AG04450 (cell line): ENCODE measurements around the gene METTL8. TPM values are rescaled to one million over a fixed set of nuclear protein-coding genes. Genes with fewer than 3 reads are reported as not detected.

ENCODE experiments used
- CTCF ChIA-PET: fragments of 300-600, 350-600 bp; formaldehyde crosslinking; extraction: SDS; loops from one replicate; lab custom pipeline; 2022; ENCODE audit warnings: antibody characterized with exemption, inconsistent platforms; lab: Charles Lee
- POLR2A ChIA-PET: fragments of 350-600 bp; formaldehyde crosslinking; extraction: SDS; loops from one replicate; lab custom pipeline; 2021; ENCODE audit warnings: antibody characterized with exemption, inconsistent platforms; lab: Yijun Ruan, JAX
- DNase-seq: peaks from one replicate; pipeline ENCODE4 v3.0.0-alpha.2; 2011; ENCODE audit warnings: low read depth, low spot score
- H3K27ac ChIP-seq: one replicate; pipeline ENCODE4 v1.5.1; 2012; ENCODE audit warnings: low read depth, low read length, control low read depth
- H3K27me3 ChIP-seq: one replicate; pipeline ENCODE4 v1.6.0; 2012; ENCODE audit warnings: low read length; ENCODE audit not compliant: control insufficient read depth, insufficient read depth
- H3K4me3 ChIP-seq: 2 replicates; pipeline ENCODE4 v1.5.1; 2011; ENCODE audit warnings: mild to moderate bottlenecking, low read depth, low read length, control low read depth
- H3K9me3 ChIP-seq: 2 replicates; pipeline ENCODE4 v1.5.1; 2012; ENCODE audit warnings: low read length; ENCODE audit not compliant: control insufficient read depth, insufficient read depth
- polyA plus RNA-seq: library from polyadenylated mRNA; depleted of rRNA; stranded (reverse); fragments of >200 nt; gene quantifications from 2 replicates; pipeline ENCODE4 v1.2.3, GENCODE V29; 2011
- TF ChIP-seq, protein P1 (sequence below): IDR thresholded peaks from 2 replicates; pipeline ENCODE4 v1.5.1; 2011; ENCODE audit warnings: low read depth, low read length, control low read depth, inconsistent platforms

The METTL8 gene
- polyA plus RNA-seq, 1 experiment, result 25.9 TPM

DNA sequence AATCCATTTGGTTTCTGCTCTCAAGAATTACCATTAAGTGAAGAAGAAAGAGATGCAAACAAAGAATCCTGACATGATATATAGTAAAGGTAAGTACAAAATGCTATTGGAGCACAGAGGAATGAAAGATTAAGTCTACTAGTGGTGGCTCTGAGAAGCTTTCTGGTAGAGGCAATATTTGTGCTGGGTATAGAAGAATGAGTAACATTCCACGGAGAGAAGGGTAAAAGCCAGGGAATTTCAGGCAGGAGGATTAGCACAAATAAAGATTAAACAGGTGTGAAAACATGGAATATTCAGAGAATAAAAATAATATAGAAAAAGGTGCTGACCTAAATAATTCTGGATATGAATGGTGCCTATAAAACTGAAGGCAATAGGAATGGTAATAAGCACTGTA, 31.8 kb downstream of the METTL8 start:
- H3K27ac ChIP-seq, result no peak overlapping the region
- H3K27me3 ChIP-seq, result no peaks in the 10 kb centered on the region
- no peaks in the 10 kb centered on the region for H3K9me3 ChIP-seq
- no peak for DNase-seq
- TF ChIP-seq, protein P1, sequence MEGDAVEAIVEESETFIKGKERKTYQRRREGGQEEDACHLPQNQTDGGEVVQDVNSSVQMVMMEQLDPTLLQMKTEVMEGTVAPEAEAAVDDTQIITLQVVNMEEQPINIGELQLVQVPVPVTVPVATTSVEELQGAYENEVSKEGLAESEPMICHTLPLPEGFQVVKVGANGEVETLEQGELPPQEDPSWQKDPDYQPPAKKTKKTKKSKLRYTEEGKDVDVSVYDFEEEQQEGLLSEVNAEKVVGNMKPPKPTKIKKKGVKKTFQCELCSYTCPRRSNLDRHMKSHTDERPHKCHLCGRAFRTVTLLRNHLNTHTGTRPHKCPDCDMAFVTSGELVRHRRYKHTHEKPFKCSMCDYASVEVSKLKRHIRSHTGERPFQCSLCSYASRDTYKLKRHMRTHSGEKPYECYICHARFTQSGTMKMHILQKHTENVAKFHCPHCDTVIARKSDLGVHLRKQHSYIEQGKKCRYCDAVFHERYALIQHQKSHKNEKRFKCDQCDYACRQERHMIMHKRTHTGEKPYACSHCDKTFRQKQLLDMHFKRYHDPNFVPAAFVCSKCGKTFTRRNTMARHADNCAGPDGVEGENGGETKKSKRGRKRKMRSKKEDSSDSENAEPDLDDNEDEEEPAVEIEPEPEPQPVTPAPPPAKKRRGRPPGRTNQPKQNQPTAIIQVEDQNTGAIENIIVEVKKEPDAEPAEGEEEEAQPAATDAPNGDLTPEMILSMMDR, result no peak
- ChIA-PET POLR2A (no interaction called here), CTCF (no interaction called here)
- H3K4me3 ChIP-seq, result no peak overlapping the region

DNA sequence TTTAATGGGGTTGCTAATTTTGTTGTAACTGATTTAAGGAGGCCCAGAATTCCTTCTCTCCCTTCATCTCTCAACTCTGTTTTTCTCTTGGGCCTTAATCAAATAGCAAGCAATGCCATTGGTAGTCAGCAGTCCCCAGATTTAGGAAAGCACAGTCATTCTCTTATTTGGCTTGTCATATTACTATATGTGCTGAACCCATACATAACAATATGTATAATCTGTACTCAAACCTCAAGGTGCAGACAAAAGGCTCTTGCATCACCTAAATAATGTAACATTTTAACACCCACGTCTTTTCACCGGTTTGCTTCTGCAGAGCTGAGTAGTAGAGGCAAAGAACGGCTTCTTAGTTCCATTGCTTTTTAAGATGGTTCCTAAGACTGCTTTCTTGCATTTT, 33.4 kb downstream of the METTL8 start:
- no peaks in the 10 kb centered on the region for H3K27me3 ChIP-seq
- POLR2A ChIA-PET, result no interaction called here
- TF ChIP-seq, protein P1, result no peak

GRCh38 chr2:171399292-171399691, 34.5 kb downstream of the METTL8 start:
- ChIA-PET CTCF (interaction anchor here (1.0 to 2.2 kb wide), 2 partner anchors 10 to 17 kb away, joined by 5 read pairs; no protein-coding TSS in a partner anchor), POLR2A (no interaction called here)
- H3K4me3 ChIP-seq, result no peak overlapping the region
- H3K27me3 ChIP-seq, result no peaks in the 10 kb centered on the region
- DNase-seq, result no peak
- no peaks in the 10 kb centered on the region for H3K9me3 ChIP-seq
- TF ChIP-seq, protein P1, result no peak
- H3K27ac ChIP-seq, result no peak overlapping the region

More for the DNA sequence above, 33.4 kb downstream of the METTL8 start:
- Histone ChIP-seq H3K4me3 (no peak overlapping the region), H3K9me3 (no peaks in the 10 kb centered on the region), H3K27ac (no peak overlapping the region)
- CTCF ChIA-PET, result interaction anchor here (2.2 kb wide), 1 partner anchor 16 kb away, joined by 5 read pairs; no protein-coding TSS in a partner anchor
- DNase-seq, result no peak

GRCh38 chr2:171394164-171394740, 39.5 kb downstream of the METTL8 start:
- ChIA-PET CTCF (no interaction called here), POLR2A (no interaction called here)
- H3K4me3 ChIP-seq, result no peak overlapping the region
- no peak overlapping the region for H3K27ac ChIP-seq
- TF ChIP-seq, protein P1, result no peak
- no peaks in the 10 kb centered on the region for H3K9me3 ChIP-seq
- H3K27me3 ChIP-seq, result no peaks in the 10 kb centered on the region
- DNase-seq, result no peak

DNA sequence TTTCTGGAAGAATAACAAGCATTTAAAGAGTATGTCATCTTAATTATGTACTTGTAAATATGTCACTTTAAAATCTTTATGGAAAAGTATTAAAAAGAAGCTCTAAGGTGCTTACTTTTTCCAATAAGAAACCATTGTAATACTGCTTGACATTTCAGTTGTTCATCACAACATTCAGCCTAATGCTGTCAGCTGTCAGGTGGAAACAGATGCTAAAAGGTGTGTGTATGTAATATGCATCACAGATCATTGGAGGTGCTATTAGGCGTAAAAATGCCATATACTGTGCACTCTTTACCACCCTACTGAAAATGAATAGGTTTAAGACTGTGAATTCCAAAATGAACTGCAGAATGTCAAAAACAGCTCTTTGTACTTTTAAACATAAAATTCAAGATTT, 40.3 kb downstream of the METTL8 start:
- TF ChIP-seq, protein P1, result no peak
- DNase-seq, result no peak
- Histone ChIP-seq H3K27ac (no peak overlapping the region), H3K9me3 (no peaks in the 10 kb centered on the region), H3K27me3 (no peaks in the 10 kb centered on the region), H3K4me3 (no peak overlapping the region)
- ChIA-PET POLR2A (no interaction called here), CTCF (interaction anchor here (1.0 kb wide), 1 partner anchor 23 kb away, joined by 4 read pairs; no protein-coding TSS in a partner anchor)
